ENCODE data around the gene LGALS12. TPM values are rescaled to one million over a fixed set of nuclear protein-coding genes. Genes with fewer than 3 reads are reported as not detected.

The LGALS12 gene
- total RNA-seq, 2 donors from 2014 or later, result 0.59 TPM; not detected in 1

DNA sequence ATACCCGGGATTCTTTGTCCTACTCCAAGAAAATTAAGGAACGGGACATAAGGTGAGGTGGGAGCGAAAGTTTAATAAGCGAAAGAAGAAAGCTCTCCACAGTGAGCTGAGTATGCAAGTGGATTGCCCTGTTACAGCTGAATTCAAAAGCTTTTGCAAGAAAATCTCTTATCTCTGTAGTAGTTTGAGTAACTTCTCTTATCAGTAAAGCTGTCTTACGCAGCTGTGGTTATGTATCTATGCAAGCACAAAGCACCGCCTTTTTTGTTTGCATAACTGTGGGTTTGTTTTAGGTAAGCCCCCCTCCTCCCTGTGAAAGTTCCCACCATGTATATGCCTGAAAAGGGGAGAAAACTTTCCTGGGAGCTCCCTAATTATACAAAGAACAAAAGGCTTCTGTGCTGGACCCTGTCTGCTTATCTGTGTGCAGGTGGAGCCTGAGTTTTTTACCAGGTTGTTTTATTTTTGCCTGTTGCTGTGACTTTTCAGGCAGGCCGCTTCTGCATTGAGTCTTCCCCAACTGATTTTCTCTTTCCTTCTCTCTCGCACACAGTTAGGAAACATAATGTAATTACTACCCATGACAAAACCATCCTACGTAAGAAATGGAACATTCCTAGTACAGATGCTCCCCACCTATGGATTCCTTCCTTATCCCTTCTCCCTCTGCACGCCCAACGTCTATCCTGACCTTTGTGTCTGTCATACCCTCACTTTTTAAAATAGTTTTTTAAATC, 14.1 kb upstream of the LGALS12 start:
- H3K9me3 Mint-ChIP-seq, result no peaks in the 10 kb centered on the region
- peak overlapping the region in 1 of 2 donors; percentile 16 for H3K27ac Mint-ChIP-seq
- DNase-seq (ENCODE audit: low spot score) (no peak), ATAC-seq (peak in 1 of 2 donors; percentile 46)
- H3K27me3 Mint-ChIP-seq, result peaks cover 16 to 23% of the 10 kb centered on the region in 2 donors
- peaks cover 6 to 16% of the 10 kb centered on the region in 2 donors for H3K4me1 Mint-ChIP-seq (ENCODE audit: low read depth in 2 of 2)
- no peaks in the 10 kb centered on the region for H3K36me3 Mint-ChIP-seq
- H3K4me3 Mint-ChIP-seq, result peak overlapping the region; percentile 73

DNA sequence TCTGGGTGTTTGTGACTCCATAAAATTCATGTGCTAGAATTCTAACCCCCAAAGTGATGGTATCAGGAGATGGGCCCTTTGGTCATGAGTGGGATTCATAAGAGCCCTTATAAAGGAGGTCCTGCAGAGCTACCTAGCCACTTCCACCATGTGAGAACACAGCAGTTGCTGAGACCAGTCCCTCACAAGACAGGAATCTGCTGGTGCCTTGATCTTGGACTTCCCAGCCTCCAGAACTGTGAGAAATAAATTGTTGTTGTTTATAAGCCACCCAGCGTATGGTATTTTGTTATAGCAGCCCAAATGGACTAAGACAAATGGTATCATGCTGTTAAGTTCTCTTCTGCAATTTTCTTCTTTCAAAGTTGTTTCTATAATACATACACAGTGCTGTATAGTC, 13.4 kb upstream of the LGALS12 start:
- no peaks in the 10 kb centered on the region for H3K9me3 Mint-ChIP-seq
- DNase-seq (ENCODE audit: low spot score) (no peak), ATAC-seq (no peak)
- no peaks in the 10 kb centered on the region for H3K36me3 Mint-ChIP-seq
- peaks cover 6 to 16% of the 10 kb centered on the region in 2 donors for H3K4me1 Mint-ChIP-seq (ENCODE audit: low read depth in 2 of 2)
- peak overlapping the region in 1 of 2 donors; percentile 16 for H3K27ac Mint-ChIP-seq
- H3K27me3 Mint-ChIP-seq, result peaks cover 20 to 28% of the 10 kb centered on the region in 2 donors
- peak overlapping the region; percentile 73 for H3K4me3 Mint-ChIP-seq

DNA sequence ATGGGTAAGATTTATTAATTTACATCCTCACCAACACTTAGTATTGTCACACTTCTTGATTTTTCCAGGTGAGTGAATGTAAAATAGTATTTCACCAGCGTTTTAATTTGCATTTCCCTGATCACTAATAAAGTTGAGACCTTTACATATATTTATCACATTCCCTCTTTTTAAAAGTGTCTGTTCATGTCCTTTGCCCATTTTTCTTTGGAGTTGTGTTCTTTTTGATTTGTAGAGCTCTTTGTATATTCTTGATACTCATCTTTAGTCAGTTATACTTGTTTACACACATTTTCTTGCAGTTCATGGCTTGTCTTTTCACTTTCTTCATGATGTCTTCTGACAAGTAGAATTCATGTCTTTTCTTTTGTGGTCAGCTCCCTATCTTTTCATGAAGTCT, 12.8 kb upstream of the LGALS12 start:
- Mint-ChIP-seq H3K4me1 (ENCODE audit: low read depth in 2 of 2) (peaks cover 6 to 16% of the 10 kb centered on the region in 2 donors), H3K36me3 (no peaks in the 10 kb centered on the region), H3K27ac (no peak overlapping the region), H3K4me3 (no peak overlapping the region), H3K9me3 (no peaks in the 10 kb centered on the region), H3K27me3 (peaks cover 22 to 28% of the 10 kb centered on the region in 2 donors)
- no peak for DNase-seq (ENCODE audit: low spot score)
- no peak for ATAC-seq

- no peak overlapping the region for H3K4me3 Mint-ChIP-seq
- peaks cover 22 to 28% of the 10 kb centered on the region in 2 donors for H3K27me3 Mint-ChIP-seq
- H3K27ac Mint-ChIP-seq, result no peak overlapping the region
- ATAC-seq, result no peak
- H3K9me3 Mint-ChIP-seq, result peaks cover 3% of the 10 kb centered on the region
- no peak for DNase-seq (ENCODE audit: low spot score)
- H3K4me1 Mint-ChIP-seq (ENCODE audit: low read depth in 2 of 2), result peaks cover 6 to 16% of the 10 kb centered on the region in 2 donors
- peaks cover 6% of the 10 kb centered on the region for H3K36me3 Mint-ChIP-seq
Observed at GRCh38 chr11:63494975-63495374, 10.9 kb upstream of the LGALS12 start.

DNA sequence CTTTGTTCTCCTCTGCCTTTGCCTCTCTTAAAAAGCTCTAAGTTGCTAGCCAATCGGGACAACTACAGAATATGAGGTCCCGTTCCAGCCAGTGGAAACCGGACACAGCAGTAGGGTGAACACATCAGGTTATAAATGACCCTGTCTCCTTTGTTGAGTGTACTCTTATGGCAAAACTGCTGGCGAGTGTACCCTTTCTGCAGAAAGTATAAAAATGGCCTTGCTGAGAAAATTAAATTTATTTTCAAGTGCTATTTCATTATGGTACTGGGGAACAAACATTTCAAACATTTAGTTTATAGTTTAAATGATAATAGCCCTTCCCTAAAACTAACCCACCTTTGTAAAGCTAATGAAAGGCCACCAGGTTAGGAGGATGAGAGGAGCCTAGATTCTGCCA, 6.0 kb upstream of the LGALS12 start:
- no peak overlapping the region for H3K27ac Mint-ChIP-seq
- H3K9me3 Mint-ChIP-seq, result peaks cover 3% of the 10 kb centered on the region
- H3K36me3 Mint-ChIP-seq, result peaks cover 14% of the 10 kb centered on the region
- peaks cover 10 to 11% of the 10 kb centered on the region in 2 donors for H3K27me3 Mint-ChIP-seq
- DNase-seq (ENCODE audit: low spot score), result no peak
- H3K4me3 Mint-ChIP-seq, result no peak overlapping the region
- no peak for ATAC-seq
- peaks cover 0 to 4% of the 10 kb centered on the region in 2 donors for H3K4me1 Mint-ChIP-seq (ENCODE audit: low read depth in 2 of 2)

- Mint-ChIP-seq H3K4me1 (ENCODE audit: low read depth in 2 of 2) (peaks cover 0 to 7% of the 10 kb centered on the region in 2 donors), H3K36me3 (peaks cover 14% of the 10 kb centered on the region), H3K27ac (no peak overlapping the region), H3K9me3 (peaks cover 3% of the 10 kb centered on the region), H3K4me3 (no peak overlapping the region), H3K27me3 (peaks cover 8 to 10% of the 10 kb centered on the region in 2 donors)
- DNase-seq (ENCODE audit: low spot score) (no peak), ATAC-seq (no peak)
Observed at GRCh38 chr11:63501236-63501635, 4.6 kb upstream of the LGALS12 start.

DNA sequence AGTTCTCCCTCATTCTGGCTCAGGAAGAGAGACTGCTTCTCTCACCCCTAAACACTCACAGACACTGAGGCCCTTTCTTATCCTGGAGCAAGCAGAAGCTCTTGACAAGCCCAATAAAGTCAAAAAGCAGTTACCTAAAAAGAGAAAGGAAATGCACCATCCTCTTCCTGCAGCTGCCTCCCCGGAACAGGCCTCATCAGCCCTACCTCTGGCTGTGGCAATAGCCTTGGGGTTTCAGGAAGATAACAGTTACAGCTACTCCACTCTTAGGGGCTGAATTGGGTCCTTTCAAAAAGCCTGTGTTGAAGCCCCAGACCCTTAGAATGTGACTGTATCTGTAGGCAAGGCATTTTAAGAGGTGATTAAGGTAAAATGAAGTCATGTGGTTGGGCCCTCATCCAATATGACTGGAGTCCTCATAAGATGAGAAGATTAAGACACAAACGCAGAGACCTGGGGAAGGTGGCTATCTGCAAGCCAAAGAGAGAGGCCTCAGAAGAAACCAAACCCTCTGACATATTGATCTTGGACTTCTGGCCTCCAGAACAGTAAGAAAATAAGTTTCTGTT, 3.5 kb upstream of the LGALS12 start:
- Mint-ChIP-seq H3K36me3 (peaks cover 14% of the 10 kb centered on the region), H3K27me3 (peaks cover 0 to 2% of the 10 kb centered on the region in 2 donors), H3K9me3 (peaks cover 3% of the 10 kb centered on the region), H3K4me3 (no peak overlapping the region), H3K27ac (peak overlapping the region in 1 of 2 donors; percentile 54), H3K4me1 (ENCODE audit: low read depth in 2 of 2) (peaks cover 0 to 15% of the 10 kb centered on the region in 2 donors)
- DNase-seq (ENCODE audit: low spot score) (no peak), ATAC-seq (no peak)

DNA sequence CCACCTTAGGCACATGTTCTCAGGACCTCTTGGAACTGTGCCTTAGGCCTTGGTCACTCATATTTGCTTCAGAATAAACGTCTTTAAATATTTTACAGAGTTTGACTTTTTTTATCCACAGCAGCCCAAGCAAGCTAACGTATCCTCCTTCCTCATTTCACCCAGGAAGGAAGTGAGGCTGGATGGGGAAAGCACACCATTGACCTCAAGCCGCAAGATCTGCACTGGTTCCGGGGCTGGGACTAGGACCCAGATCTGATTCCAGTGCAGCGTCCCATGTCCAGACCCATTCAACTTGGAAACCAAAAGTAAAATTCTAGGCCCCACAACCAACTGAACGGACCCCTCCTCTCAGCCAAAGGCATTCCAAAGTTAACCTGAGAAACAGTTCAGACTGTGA, 2.4 kb upstream of the LGALS12 start:
- Mint-ChIP-seq H3K9me3 (peaks cover 3% of the 10 kb centered on the region), H3K4me3 (no peak overlapping the region), H3K36me3 (peaks cover 14% of the 10 kb centered on the region), H3K27me3 (no peaks in the 10 kb centered on the region), H3K27ac (no peak overlapping the region), H3K4me1 (ENCODE audit: low read depth in 2 of 2) (peaks cover 0 to 16% of the 10 kb centered on the region in 2 donors)
- ATAC-seq (no peak), DNase-seq (ENCODE audit: low spot score) (no peak)

DNA sequence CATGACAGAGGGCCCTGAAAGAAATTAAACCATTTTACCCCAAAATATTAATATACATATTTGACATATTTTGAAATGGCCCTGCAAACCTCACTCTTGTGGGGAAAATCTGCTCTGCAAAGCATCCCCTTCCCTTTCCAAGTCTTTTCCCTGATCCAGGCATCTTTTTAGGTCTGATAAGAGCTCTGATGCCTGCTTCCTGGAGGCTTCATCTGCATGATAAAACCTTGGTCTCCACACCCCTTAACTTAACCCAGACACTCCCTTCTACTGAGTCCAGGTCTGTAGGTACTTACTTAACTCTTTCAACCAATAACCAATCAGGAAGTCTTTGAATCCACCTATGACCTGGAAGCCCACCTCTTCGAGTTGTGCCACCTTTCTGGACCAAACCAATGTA, 1.8 kb upstream of the LGALS12 start:
- H3K27me3 Mint-ChIP-seq, result no peaks in the 10 kb centered on the region
- H3K4me3 Mint-ChIP-seq, result no peak overlapping the region
- H3K36me3 Mint-ChIP-seq, result peaks cover 14% of the 10 kb centered on the region
- peaks cover 3% of the 10 kb centered on the region for H3K9me3 Mint-ChIP-seq
- ATAC-seq (no peak), DNase-seq (ENCODE audit: low spot score) (no peak)
- H3K4me1 Mint-ChIP-seq (ENCODE audit: low read depth in 2 of 2), result peaks cover 0 to 16% of the 10 kb centered on the region in 2 donors
- no peak overlapping the region for H3K27ac Mint-ChIP-seq

DNA sequence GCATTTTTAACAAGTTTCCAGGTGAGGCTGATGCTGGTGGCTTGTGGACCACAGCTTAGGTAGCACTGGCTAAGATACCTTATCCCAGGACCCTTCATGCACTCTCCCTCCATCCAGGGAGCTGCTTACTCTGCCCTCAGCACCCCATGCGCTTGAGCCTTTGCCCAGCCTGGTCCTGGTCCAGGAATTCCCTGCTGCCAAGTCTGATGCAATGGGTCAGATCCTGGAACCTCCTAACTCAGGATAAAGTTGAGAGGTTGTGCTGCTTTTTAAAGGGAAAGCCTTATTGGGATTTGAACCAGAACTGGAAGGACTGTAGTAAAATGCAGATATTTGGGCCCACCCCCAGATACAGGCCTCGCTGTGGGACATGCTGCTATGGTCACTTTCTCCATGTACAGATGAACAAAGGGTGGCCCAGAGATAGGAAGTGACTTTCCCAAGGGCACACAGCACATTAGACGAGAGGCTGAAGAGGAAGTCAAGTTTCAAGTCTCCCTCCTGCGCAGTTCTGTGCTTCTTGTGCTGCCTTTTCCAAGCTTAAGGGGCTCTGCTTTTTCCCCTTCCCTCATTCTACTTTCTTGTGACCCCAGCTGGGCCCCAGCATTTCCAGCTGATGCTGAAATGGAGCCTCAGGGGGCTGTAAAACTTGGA, 824 bp upstream of the LGALS12 start:
- no peak for ATAC-seq
- no peak overlapping the region for H3K4me3 Mint-ChIP-seq
- no peak overlapping the region for H3K27ac Mint-ChIP-seq

DNA sequence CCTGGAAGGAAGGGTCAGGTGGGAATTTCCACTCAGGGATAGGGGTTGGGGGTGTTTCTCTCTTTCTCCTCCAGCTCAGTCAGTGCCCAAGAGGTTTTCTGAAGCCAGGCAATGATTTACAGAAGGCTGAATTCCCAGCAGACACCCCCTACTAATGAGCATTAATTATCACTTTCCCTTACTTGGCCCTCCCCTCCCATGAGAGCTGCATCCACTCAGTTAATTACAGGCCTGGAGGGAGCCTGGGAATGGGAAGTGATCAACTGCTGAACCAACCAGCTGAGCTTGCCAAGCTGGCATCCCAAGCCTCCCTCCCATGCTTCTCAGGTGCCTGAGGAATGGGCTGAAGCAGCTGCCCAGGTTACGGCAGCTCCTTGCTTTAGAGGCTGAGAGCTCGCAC, 992 bp downstream of the LGALS12 start:
- DNase-seq (ENCODE audit: low spot score) (no peak), ATAC-seq (no peak)
- Mint-ChIP-seq H3K27ac (peak overlapping the region in 1 of 2 donors; percentile 66), H3K36me3 (no peaks in the 10 kb centered on the region), H3K4me3 (peak overlapping the region; percentile 40), H3K4me1 (ENCODE audit: low read depth in 2 of 2) (peaks cover 0 to 16% of the 10 kb centered on the region in 2 donors), H3K9me3 (no peaks in the 10 kb centered on the region), H3K27me3 (no peaks in the 10 kb centered on the region)

More for the DNA sequence above, 824 bp upstream of the LGALS12 start:
- H3K27me3 Mint-ChIP-seq, result no peaks in the 10 kb centered on the region
- no peaks in the 10 kb centered on the region for H3K9me3 Mint-ChIP-seq
- peaks cover 0 to 16% of the 10 kb centered on the region in 2 donors for H3K4me1 Mint-ChIP-seq (ENCODE audit: low read depth in 2 of 2)
- no peak for DNase-seq (ENCODE audit: low spot score)
- H3K36me3 Mint-ChIP-seq, result peaks cover 7% of the 10 kb centered on the region

DNA sequence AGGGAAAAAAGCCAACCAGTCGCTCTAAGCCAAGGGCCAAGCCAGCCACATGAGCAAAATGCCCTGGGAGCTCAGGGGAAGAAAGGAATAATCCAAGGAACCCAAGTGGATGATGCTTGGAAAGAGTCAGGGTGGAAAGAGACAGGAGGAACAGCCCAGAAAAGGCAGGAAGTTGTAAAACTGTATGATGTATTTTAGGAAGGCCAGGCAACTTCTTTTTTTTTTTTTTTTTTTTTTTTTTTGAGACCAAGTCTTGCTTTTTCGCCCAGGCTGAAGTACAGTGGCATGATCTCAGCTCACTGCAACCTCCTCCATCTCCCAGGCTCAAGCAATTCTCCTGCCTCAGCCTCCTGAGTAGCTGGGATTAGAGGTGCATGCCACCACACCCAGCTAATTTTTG, 1.6 kb downstream of the LGALS12 start:
- Mint-ChIP-seq H3K27ac (peak overlapping the region in 1 of 2 donors; percentile 66), H3K4me3 (no peak overlapping the region)

GRCh38 chr11:63508009-63508408, 2.1 kb downstream of the LGALS12 start:
- Mint-ChIP-seq H3K36me3 (no peaks in the 10 kb centered on the region), H3K4me3 (peak overlapping the region; percentile 20), H3K27me3 (no peaks in the 10 kb centered on the region), H3K4me1 (ENCODE audit: low read depth in 2 of 2) (peaks cover 0 to 12% of the 10 kb centered on the region in 2 donors), H3K27ac (no peak overlapping the region), H3K9me3 (no peaks in the 10 kb centered on the region)
- ATAC-seq (no peak), DNase-seq (ENCODE audit: low spot score) (no peak)

More for the DNA sequence above, 1.6 kb downstream of the LGALS12 start:
- no peaks in the 10 kb centered on the region for H3K27me3 Mint-ChIP-seq
- peaks cover 0 to 12% of the 10 kb centered on the region in 2 donors for H3K4me1 Mint-ChIP-seq (ENCODE audit: low read depth in 2 of 2)
- H3K36me3 Mint-ChIP-seq, result no peaks in the 10 kb centered on the region
- ATAC-seq, result no peak
- no peak for DNase-seq (ENCODE audit: low spot score)
- H3K9me3 Mint-ChIP-seq, result no peaks in the 10 kb centered on the region

- Mint-ChIP-seq H3K27me3 (no peaks in the 10 kb centered on the region), H3K27ac (no peak overlapping the region), H3K4me1 (ENCODE audit: low read depth in 2 of 2) (peaks cover 0 to 12% of the 10 kb centered on the region in 2 donors), H3K4me3 (no peak overlapping the region), H3K9me3 (no peaks in the 10 kb centered on the region), H3K36me3 (no peaks in the 10 kb centered on the region)
- DNase-seq (ENCODE audit: low spot score), result no peak
- no peak for ATAC-seq
Observed at GRCh38 chr11:63508745-63509144, 2.9 kb downstream of the LGALS12 start.
